HG02852 (cell line): ENCODE data around the gene MBNL1.
A peak's percentile ranks its signal among the peaks of the same experiment; 100 is the strongest.

Source experiments
- ATAC-seq: cut with Tn5 transposase; IDR thresholded peaks from one replicate; pipeline ENCODE4 v1.9.1; 2021; ENCODE audit warnings: mild to moderate bottlenecking, moderate library complexity; ENCODE audit not compliant: unreplicated experiment

MBNL1 gene

DNA sequence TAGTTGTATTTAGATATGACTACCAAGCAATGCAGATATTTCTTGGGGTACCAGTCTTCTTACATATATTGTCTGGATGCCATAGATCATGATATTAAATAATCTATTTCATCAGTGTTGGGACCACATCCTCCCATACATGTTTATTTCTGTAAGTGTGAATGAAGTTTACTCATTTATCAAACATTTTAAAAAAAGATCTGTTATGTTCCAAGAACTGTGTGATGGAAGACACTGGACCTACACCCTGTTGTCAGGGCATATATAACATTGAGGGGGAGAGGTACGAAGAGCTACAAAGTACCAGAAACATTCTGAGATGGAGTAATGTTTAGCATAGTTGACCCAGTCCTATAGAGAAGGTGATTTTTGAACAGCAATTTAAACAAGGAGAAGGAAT lies 26.6 kb downstream of the MBNL1 start:
- no peak for ATAC-seq

GRCh38 chr3:152295806-152296205 lies 27.1 kb downstream of the MBNL1 start:
- ATAC-seq = no peak

DNA sequence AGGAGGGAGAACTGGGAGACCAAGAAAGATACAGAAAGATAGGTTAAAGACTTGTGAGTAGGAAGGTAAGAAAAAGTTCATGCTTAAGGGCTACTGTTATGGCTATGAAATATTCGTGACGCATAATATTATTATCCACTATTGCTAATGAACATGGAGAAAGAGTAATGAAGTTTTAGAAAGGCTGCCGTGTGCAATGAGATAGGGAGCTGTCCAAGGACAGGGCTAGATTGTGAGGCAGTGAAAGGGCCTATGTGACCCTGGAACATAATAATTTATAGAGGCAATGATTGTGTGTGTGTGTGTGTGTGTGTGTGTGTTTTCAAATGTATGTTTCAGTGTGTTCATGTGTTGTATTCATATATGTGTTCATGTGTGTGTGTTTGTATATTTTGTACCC lies 27.7 kb downstream of the MBNL1 start:
- ATAC-seq = no peak

- no peak for ATAC-seq
Measured at GRCh38 chr3:152296971-152297370, 28.2 kb downstream of the MBNL1 start.

DNA sequence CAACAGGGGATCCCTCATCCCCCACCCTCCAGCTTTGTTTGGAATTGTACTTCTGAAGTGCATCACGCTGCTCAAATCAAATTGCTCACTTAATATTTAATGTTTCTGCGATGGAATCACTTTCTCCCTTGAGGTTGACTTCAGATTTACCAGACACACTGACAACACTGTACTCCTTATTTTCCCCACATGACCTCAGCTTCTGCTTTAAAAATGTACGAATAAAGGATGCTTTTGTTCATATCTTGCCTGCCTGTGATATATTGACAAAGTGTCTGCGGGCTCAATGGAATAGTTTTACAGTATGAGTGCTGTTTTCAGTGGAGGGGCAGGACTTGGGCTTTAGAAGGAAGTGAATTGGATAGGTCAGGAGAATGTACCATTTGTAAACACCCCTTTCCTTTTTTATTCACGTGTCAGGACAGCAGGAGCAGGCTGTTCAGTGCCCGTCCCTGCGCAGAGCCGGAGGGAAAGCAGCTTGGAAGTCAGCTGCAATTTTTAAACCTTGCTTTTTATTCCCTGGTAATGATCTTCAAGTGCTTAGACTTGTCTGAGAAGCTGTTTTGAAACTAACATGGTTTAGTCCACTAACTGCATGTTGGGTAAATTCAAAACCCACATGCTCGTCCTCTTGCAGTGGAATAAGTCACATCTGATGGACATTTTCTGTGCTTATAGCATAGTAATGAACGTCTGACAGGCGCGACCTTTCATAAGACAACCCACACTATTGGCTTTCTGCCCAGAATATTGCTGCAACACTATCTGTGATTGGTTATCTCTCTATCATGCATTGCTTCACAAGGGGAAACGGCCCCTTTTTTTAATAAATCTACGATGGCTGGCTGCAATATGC lies 29.9 kb downstream of the MBNL1 start:
- ATAC-seq = peak; percentile 45

GRCh38 chr3:152299249-152299976 lies 30.7 kb downstream of the MBNL1 start:
- no peak for ATAC-seq

DNA sequence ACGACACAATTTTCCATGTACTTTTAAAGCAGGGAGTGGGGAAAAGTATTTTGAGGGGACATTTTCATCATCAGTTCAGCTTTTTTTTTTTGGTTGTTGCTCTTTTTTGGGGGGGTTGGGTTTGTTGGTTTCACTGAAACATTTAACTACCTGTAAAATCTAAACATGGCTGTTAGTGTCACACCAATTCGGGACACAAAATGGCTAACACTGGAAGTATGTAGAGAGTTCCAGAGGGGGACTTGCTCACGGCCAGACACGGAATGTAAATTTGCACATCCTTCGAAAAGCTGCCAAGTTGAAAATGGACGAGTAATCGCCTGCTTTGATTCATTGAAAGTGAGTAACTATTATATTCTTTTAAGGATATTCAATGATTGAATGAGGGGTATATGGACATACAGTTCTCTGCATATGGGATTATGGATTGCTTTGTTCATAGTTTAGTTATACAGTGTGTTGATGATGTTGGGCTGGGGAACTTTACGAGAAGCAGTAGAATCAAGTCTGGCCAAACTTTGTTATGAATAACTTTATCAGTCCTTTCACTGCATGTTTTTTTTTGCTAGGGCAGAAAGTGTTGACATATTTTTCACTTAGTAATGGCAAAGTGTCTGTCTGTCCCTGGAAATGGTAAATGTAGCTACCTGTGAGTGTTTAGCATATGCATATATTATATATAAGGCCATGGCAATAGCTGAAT lies 31.5 kb downstream of the MBNL1 start:
- no peak for ATAC-seq

- ATAC-seq = peak; percentile 33
Measured at GRCh38 chr3:152301745-152302181, 33.0 kb downstream of the MBNL1 start.

- peak; percentile 75 for ATAC-seq
Measured at GRCh38 chr3:152302521-152303021, 33.8 kb downstream of the MBNL1 start.

DNA sequence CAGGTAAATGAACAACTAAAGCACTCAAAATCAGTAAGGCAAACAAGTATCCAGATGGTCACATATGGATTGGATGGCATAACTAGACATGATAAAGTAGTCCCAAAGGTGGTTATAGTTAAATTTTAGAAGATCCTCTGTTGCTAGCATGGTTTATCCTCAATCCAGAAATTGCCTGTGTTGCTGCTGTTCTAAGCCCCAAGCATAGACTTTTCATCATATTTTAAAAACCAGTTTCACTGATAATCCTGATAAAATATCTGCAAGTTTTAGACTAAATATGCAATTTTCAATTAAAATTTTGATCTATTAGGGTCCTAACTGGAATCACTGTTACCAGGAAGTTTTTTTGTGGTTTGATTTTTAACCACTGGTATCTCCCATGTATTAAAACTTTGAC lies 35.4 kb downstream of the MBNL1 start:
- ATAC-seq = no peak

DNA sequence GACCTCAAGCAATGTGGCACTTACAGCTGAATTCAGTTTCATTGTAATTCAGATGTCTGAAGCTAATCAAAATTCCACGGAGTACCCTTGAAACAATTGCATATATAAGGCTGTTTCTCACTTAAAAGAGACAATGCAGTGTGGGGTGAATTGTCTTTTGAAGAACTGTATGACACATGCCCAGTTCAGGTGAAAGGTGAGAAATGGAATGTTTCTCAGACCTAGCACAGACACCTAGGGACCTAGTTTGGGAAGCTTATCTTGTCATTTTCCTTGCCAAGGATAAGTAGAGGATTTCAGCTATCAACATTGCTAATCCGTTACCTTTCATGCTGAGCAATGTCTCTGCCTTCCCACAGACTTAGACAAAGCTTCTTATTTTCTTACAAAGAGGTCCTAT lies 36.3 kb downstream of the MBNL1 start:
- no peak for ATAC-seq

DNA sequence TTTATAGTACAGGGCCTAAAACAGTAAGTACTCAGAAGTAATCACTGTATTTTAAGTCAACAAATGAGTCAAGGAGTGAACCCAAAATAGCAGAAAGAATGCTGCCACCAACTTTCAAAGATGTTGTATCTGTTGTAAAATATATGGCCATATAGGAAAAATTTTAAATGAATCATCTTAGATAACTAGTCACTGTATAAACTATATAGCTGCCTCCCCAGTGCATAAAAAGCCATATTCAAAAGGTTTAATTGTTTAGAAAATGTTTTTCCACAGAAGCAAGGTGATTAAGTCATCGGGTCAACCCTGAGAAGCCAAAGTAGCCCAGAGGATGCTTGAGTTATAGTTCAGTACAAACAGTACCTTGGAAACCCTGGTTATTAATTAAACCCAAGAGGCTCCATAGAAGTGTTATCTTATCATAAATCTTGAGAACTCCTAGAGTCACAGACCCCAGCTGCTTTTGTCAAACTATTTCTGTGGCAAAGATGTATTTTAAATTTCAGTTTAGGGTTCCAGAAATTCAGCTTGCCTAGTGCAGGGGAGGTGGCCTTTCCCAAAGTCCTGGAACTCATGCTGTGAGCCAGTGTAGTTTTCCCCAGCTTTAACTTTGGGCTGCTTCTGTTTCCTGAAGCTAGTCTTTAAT lies 39.2 kb downstream of the MBNL1 start:
- ATAC-seq = no peak

DNA sequence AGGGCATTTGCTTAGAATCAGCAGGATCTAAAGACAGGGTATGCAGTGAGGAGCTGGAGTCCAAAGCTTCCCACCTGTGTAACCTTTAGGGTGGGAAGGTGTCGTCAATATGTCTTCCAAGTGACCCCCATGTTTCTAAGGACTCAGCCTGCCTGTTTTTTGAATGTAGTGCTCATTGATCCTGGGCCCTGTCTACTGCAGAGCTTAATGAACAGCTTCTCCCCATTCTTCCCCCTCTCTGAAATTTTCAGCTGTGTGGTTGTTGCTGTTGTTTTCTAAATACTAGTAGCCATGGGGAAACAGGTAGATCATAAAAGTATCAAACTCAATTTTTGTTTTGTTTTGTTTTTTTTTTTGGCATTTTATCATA lies 39.7 kb downstream of the MBNL1 start:
- ATAC-seq = no peak

DNA sequence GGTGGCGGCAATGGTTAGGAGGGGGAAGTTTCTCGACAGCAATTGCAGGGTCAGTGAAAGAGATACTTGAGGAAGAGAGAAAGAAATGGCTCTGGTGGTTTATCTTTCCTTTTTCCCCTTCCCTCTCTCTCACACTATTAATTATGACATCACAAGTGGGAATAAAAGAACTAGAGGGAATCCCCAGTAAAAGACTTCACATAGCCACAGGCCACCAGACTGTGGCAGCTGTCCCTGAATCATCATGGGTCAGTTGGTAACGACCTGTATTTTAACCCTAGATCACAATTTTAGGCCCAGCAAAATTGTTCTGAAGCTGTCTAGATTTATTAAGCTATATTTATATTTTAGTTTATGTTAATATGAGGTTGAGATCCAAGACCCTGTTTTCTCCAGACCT lies 40.3 kb downstream of the MBNL1 start:
- no peak for ATAC-seq

- peak; percentile 50 for ATAC-seq
Measured at GRCh38 chr3:152309535-152310307, 41.0 kb downstream of the MBNL1 start.

- ATAC-seq = no peak
Measured at GRCh38 chr3:152313430-152313829, 44.7 kb downstream of the MBNL1 start.

DNA sequence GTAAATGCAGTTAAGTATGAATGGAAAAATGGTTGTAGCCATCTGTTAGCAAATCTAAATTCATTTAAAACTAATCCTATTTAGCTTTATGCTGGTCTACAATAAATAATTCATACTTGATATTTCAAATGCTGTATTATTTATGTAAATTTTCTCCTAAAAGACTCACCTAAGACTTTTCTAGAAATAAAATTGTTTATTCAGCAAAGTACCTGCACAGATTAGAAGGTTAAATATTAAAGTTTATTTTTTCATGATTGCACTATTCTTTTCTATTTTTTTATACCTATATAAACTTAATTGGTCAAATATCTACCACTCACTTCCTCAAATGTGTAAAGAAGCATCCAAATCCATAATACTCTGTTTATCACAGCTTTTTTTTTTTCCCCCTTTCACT lies 45.2 kb downstream of the MBNL1 start:
- no peak for ATAC-seq

DNA sequence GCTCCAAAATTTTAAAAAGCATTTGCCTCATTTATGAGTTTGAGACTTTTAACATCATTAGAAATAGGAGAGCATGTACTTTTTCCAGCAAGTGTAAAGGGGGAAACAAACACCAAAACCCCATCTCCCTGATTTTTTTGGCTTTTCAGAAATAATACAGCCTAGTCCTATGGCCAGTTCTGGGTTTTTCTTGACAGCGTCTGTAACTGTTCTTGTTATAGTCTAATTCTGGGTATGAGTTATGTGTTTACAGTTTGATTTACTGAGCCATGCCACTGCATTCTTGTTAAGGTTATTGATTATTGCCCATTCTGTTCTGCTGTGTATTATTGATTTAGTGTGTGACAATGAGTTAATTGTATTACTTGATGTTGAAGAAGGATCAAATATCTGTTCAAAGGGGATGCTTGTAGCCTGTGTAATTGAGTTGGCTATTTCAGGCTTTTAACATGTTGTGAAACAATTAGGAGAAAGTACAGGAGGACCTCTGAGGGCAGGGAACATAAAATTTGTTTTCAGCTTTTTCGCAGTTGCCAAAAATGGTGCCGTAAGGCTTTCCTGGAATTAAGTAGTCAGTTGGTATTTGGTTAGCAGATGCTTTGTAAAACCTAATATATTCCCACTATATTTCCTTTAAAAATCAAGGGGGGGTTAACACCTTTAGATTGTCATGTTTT lies 46.1 kb downstream of the MBNL1 start:
- ATAC-seq = no peak

- no peak for ATAC-seq
Measured at GRCh38 chr3:152315623-152316022, 46.9 kb downstream of the MBNL1 start.

DNA sequence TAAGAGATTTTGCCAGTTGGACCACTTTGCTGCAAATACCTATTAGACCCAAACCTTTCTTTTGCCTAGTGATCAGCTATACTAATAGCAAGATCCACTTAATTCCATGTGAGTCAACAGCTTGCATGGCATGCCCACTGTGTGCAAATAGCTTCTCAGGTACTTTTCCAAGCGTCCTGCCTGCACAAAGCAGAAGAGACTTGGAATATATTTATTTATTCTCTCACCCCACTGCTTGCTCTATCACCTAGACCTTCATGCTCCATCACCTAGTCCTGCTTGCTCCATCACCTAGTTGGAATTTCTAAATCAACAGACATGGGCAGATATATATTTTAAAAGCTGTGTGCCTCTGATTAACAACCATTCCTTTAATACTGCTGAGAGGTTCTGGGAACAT lies 47.6 kb downstream of the MBNL1 start:
- no peak for ATAC-seq
